K562 (cell line): Measurements from ENCODE around the gene B3GALNT2. TPM values are rescaled to one million over a fixed set of nuclear protein-coding genes. Genes with fewer than 3 reads are reported as not detected.

Experiments used
- ATAC-seq: fragments of 200-7000 bp; cut with Tn5 transposase; 3 replicates; pipeline ENCODE4 v1.9.1; 2020; ENCODE audit warnings: moderate library complexity
- BruUV-seq: library from RNA; stranded (reverse); fragments of 400-500 nt; replicated peaks from 2 replicates; lab custom pipeline; 2021; lab: Mats Ljungman, UMichigan
- CTCF ChIA-PET: fragments of 300-600 bp; formaldehyde crosslinking; extraction: SDS; loops from one replicate; lab custom pipeline; 2021; ENCODE audit warnings: low intra/inter-chr PET ratio; lab: Yijun Ruan, JAX
- POLR2A ChIA-PET: fragments of 300-600, 350-650 bp; sonication (Branson Sonifier 250); formaldehyde crosslinking; extraction: SDS; loops from one replicate; lab custom pipeline; 2021; ENCODE audit warnings: antibody characterized with exemption, inconsistent platforms; lab: Yijun Ruan, JAX
- DNase-seq, 4 experiments: peaks; one replicate each; pipeline versions ENCODE4 v3.0.0 to v3.0.0-alpha.2; 2011 to 2018; ENCODE audit warnings: low spot score in 3 of 4, mixed read lengths in 3 of 4; ENCODE audit errors: extremely low read depth in 1 of 4
- FAIRE-seq: peaks from 2 replicates; lab custom pipeline; 2011; peaks lifted over from hg19 to GRCh38; lab: Jason Lieb, UNC
- H2AFZ ChIP-seq: 2 replicates; pipeline ENCODE4 v1.6.0; 2011; ENCODE audit warnings: low read depth, low read length, control low read depth, inconsistent platforms
- H3K27ac ChIP-seq: fragments of 200-600 bp; 3 replicates; pipeline ENCODE4 v1.8.0; 2011; ENCODE audit warnings: low read depth, mild to moderate bottlenecking, control low read depth, inconsistent platforms, low read length, moderate library complexity, mixed read lengths; ENCODE audit errors: extremely low read depth
- H3K27me3 ChIP-seq, 2 experiments: fragments of 300-600 bp in 1 of 2; 2 replicates in 1 of 2; 3 replicates in 1 of 2; pipeline versions ENCODE4 v1.6.0 to v1.8.0; 2011; ENCODE audit warnings: inconsistent platforms in 2 of 2, low read length in 2 of 2, mild to moderate bottlenecking in 1 of 2, mixed read lengths in 1 of 2, moderate library complexity in 1 of 2; ENCODE audit not compliant: control insufficient read depth in 2 of 2, insufficient read depth in 2 of 2
- H3K36me3 ChIP-seq: fragments of 300-600 bp; 3 replicates; pipeline ENCODE4 v1.8.0; 2011; ENCODE audit warnings: mild to moderate bottlenecking, low read length, inconsistent platforms; ENCODE audit not compliant: control insufficient read depth, insufficient read depth
- H3K4me1 ChIP-seq, 2 experiments: fragments of 200-600 bp in 1 of 2; replicated peaks in 1 of 2; 2 replicates in 1 of 2; 3 replicates in 1 of 2; pipeline versions ENCODE4 v1.5.1 to v1.8.0; 2011; ENCODE audit warnings: inconsistent platforms in 2 of 2, low read length in 2 of 2, mild to moderate bottlenecking in 1 of 2, mixed read lengths in 1 of 2, moderate library complexity in 1 of 2; ENCODE audit not compliant: control insufficient read depth in 2 of 2, insufficient read depth in 2 of 2
- H3K4me2 ChIP-seq: 2 replicates; pipeline ENCODE4 v1.6.1; 2011; ENCODE audit warnings: low read length, control low read depth, inconsistent platforms, mixed read lengths; ENCODE audit not compliant: insufficient read depth
- H3K4me3 ChIP-seq: fragments of 200-600 bp; sonication (generic), shearing (Covaris generic); 2 replicates; pipeline ENCODE4 v1.5.1; 2016; ENCODE audit warnings: control low read depth, inconsistent platforms
- H3K79me2 ChIP-seq: fragments of 200-600 bp; 3 replicates; pipeline ENCODE4 v1.8.0; 2011; ENCODE audit warnings: low read length, inconsistent platforms; ENCODE audit not compliant: control insufficient read depth, insufficient read depth
- H3K9ac ChIP-seq, 2 experiments: 2 replicates each; pipeline versions ENCODE4 v1.6.0 to v1.6.1; 2011; ENCODE audit warnings: low read depth in 2 of 2, low read length in 2 of 2, control low read depth in 1 of 2, inconsistent platforms in 1 of 2, mild to moderate bottlenecking in 1 of 2, mixed read lengths in 1 of 2; ENCODE audit not compliant: insufficient read depth in 1 of 2
- H3K9me1 ChIP-seq: one replicate; pipeline ENCODE4 v1.6.0; 2011; ENCODE audit warnings: inconsistent platforms, mild to moderate bottlenecking, low read length, moderate library complexity; ENCODE audit not compliant: control insufficient read depth, insufficient read depth
- H3K9me3 ChIP-seq: replicated peaks from 2 replicates; pipeline ENCODE4 v1.5.1; 2011; ENCODE audit warnings: low read depth, low read length, inconsistent platforms; ENCODE audit not compliant: control insufficient read depth, insufficient read depth
- H4K20me1 ChIP-seq: replicated peaks from 2 replicates; pipeline ENCODE4 v1.6.1; 2011; ENCODE audit warnings: low read length, inconsistent platforms, mixed read lengths; ENCODE audit not compliant: control insufficient read depth, insufficient read depth
- ARHGAP35 ChIP-seq: fragments of 450-650 bp; IDR thresholded peaks from 2 replicates; pipeline ENCODE4 v1.6.1; 2018; ENCODE audit not compliant: partially characterized antibody
- DMBX1 ChIP-seq: fragments of 250-450 bp; sonication (Bioruptor Pico); IDR thresholded peaks from 2 replicates; pipeline ENCODE4 v1.8.0; 2022; ENCODE audit warnings: inconsistent platforms, mild to moderate bottlenecking, moderate library complexity, borderline replicate concordance
- GTF2A2 ChIP-seq: IDR thresholded peaks from 2 replicates; pipeline ENCODE4 v1.6.1; 2016; ENCODE audit warnings: mild to moderate bottlenecking, missing genetic modification characterization, missing compliant biosample characterization
- HEY1 ChIP-seq: fragments of 250-450 bp; sonication (Bioruptor Pico); IDR thresholded peaks from 2 replicates; pipeline ENCODE4 v1.5.0; 2020; ENCODE audit warnings: mild to moderate bottlenecking, moderate library complexity, borderline replicate concordance
- MBD2 ChIP-seq: sonication (generic); IDR thresholded peaks from 2 replicates; pipeline ENCODE4 v1.6.1; 2016; ENCODE audit warnings: low read depth, borderline replicate concordance
- NBN ChIP-seq: fragments of 450-650 bp; IDR thresholded peaks from 2 replicates; pipeline ENCODE4 v1.6.1; 2016; ENCODE audit warnings: low read depth, mild to moderate bottlenecking
- POLR2G ChIP-seq: fragments of 200-400 bp; formaldehyde crosslinking; IDR thresholded peaks from 2 replicates; pipeline ENCODE4 v1.6.1; 2017; ENCODE audit warnings: low read depth, mild to moderate bottlenecking, antibody characterized with exemption, low read length, moderate library complexity
- SREBF1 ChIP-seq: fragments of 150-350 bp; IDR thresholded peaks from 2 replicates; pipeline ENCODE4 v1.6.1; 2014; ENCODE audit warnings: antibody characterized with exemption, low read depth, low read length, borderline replicate concordance
- YY1 ChIP-seq, 3 experiments: IDR thresholded peaks; 2 replicates each; pipeline ENCODE4 v1.6.1; 2011; ENCODE audit warnings: low read length in 2 of 3, mild to moderate bottlenecking in 2 of 3, moderate library complexity in 2 of 3, borderline replicate concordance in 1 of 3, control low read depth in 1 of 3, low read depth in 1 of 3; ENCODE audit not compliant: insufficient read depth in 3 of 3, insufficient replicate concordance in 2 of 3, control insufficient read depth in 1 of 3, insufficient read length in 1 of 3; ENCODE audit errors: extremely low read depth in 1 of 3
- ZNF699 ChIP-seq: fragments of 250-450 bp; sonication (Bioruptor Pico); IDR thresholded peaks from 2 replicates; pipeline ENCODE4 v1.8.0; 2021; ENCODE audit warnings: mild to moderate bottlenecking, moderate library complexity; ENCODE audit not compliant: insufficient replicate concordance
- ZNF76 ChIP-seq: fragments of 250-450 bp; sonication (Bioruptor Pico); IDR thresholded peaks from 2 replicates; pipeline ENCODE4 v1.4.0; 2020; ENCODE audit warnings: mild to moderate bottlenecking, moderate library complexity, borderline replicate concordance
- ZNF766 ChIP-seq: fragments of 200-800 bp; sonication (Bioruptor generic); conservative IDR thresholded peaks from 2 replicates; pipeline ENCODE4 v1.6.1; 2016; ENCODE audit warnings: missing genetic modification characterization, missing compliant biosample characterization
- WGBS: fragments of 100-300 bp; shearing (Covaris generic); methylation state at CpG from one replicate; pipeline ENCODE4 v1.1.6; 2016; ENCODE audit warnings: low coverage, mixed read lengths; ENCODE audit not compliant: insufficient coverage; ENCODE audit errors: missing lambda C conversion rate; 5-methylcytosine and 5-hydroxymethylcytosine counted together
- in situ Hi-C: fragments of 300-500 bp; cut with MboI; formaldehyde crosslinking; loops from 4 replicates; pipeline ENCODE4 v1.15.0; 2018; ENCODE audit warnings: inconsistent platforms, mixed read lengths
- intact Hi-C: fragments of 100-400 bp; cut with micrococcal nuclease; formaldehyde crosslinking; loops from 2 replicates; pipeline ENCODE4 v1.14.2; 2022
- polyA plus RNA-seq, 8 experiments: library from polyadenylated mRNA; depleted of rRNA in 4 of 8; stranded (reverse) in 5 of 8; unstranded in 3 of 8; fragments of >200 nt; fragmentation: Nextera tagmentation in 2 of 8; fragmentation: Illumina TruSeq in 1 of 8; extraction: Ambion mirVana in 2 of 8; extraction: Trizol in 1 of 8; gene quantifications; 2 replicates each; pipeline versions ENCODE4 v1.2.1 to v1.2.3, GENCODE V29; 2011 to 2014; ENCODE audit warnings: inconsistent platforms in 1 of 8, missing spikeins in 1 of 8
- total RNA-seq, 7 experiments: library from RNA; depleted of rRNA in 6 of 7; stranded (reverse); fragments of >200 nt in 6 of 7; fragmentation: Illumina TruSeq in 2 of 7; extraction: Trizol in 2 of 7; gene quantifications; 2 replicates each; pipeline versions ENCODE4 v1.2.1 to v1.2.3, GENCODE V29; 2011 to 2021; ENCODE audit warnings: low replicate concordance in 1 of 7
- TF ChIP-seq, protein P1 (sequence below): sonication (generic); formaldehyde crosslinking; IDR thresholded peaks from 2 replicates; pipeline ENCODE4 v1.8.1; 2023; ENCODE audit warnings: missing genetic modification reagents, mild to moderate bottlenecking, borderline replicate concordance
- TF ChIP-seq, protein P2 (sequence below), 2 experiments: IDR thresholded peaks; 2 replicates each; pipeline ENCODE4 v1.6.1; 2011; ENCODE audit warnings: borderline replicate concordance in 1 of 2, control low read depth in 1 of 2, low read depth in 1 of 2, low read length in 1 of 2, mild to moderate bottlenecking in 1 of 2, mixed read lengths in 1 of 2, moderate library complexity in 1 of 2; ENCODE audit not compliant: insufficient read depth in 1 of 2, insufficient read length in 1 of 2, poor library complexity in 1 of 2, severe bottlenecking in 1 of 2; ENCODE audit errors: extremely low read depth in 1 of 2

Gene B3GALNT2
- total and polyA plus RNA-seq, 9 of the 15 experiments (the other 6 are each of a cell fraction or from before 2014, with no cell fraction given): 2.0 to 31.7 (median 22.9) TPM

DNA sequence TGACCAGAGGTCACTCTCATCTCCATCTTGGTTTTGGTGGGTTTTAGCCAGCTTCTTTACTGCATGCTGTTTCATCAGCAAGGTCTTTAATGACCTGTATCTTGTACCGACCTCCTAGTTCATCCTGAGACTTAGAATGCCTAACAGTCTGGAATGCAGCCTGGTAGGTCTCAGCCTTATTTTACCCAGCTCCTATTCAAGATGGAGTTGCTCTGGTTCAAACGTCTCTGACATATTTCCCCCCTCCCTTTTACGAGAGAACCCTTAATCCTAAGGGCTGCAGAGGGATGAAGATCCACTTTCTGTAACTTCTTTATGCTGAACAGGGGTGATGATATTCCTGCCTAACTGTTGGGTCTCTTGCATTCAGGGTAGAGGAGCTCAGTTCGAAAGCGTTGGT lies 93.8 kb downstream of the B3GALNT2 start:
- H3K4me1 ChIP-seq: peaks cover 3 to 14% of the 10 kb centered on the region in 2 experiments; a peak in 4 of 5 replicates
- no peak overlapping the region for H3K9ac ChIP-seq
- intact Hi-C loops: loop anchor here (10.0 kb wide), 1 partner anchor 916 kb away; no protein-coding TSS in a partner anchor
- no peak for FAIRE-seq
- no peaks in the 10 kb centered on the region for H3K27me3 ChIP-seq
- peaks cover 20% of the 10 kb centered on the region; the same call in 1 of the 3 replicates for H3K36me3 ChIP-seq
- H3K4me2 ChIP-seq: no peak overlapping the region
- CTCF ChIA-PET: interaction anchor here (0.6 kb wide), 1 partner anchor 147 kb away, joined by 3 read pairs; no protein-coding TSS in a partner anchor
- 70% methylated on average over 5 of the region's 5 CpGs for WGBS
- POLR2A ChIA-PET: interaction anchor here (1.1 kb wide), 1 partner anchor 216 kb away, joined by 3 read pairs; no protein-coding TSS in a partner anchor
- no peak for DNase-seq
- peaks cover 23% of the 10 kb centered on the region for H3K79me2 ChIP-seq
- in situ Hi-C loops: loop anchor here (10.0 kb wide), 1 partner anchor 316 kb away; no protein-coding TSS in a partner anchor
- no peak overlapping the region for H3K4me3 ChIP-seq
- H3K27ac ChIP-seq: no peak overlapping the region
- no peaks in the 10 kb centered on the region; the same call in 1 of the 2 replicates for H4K20me1 ChIP-seq
- ATAC-seq: no peak
- no peak overlapping the region for H2AFZ ChIP-seq
- no TSS peak for BruUV-seq
- no peaks in the 10 kb centered on the region for H3K9me1 ChIP-seq
- H3K9me3 ChIP-seq: no peaks in the 10 kb centered on the region
- TF ChIP-seq POLR2G (no peak), SREBF1 (no peak), HEY1 (CRISPR knock-in tag) (no peak), ZNF699 (CRISPR knock-in tag) (no peak), DMBX1 (CRISPR knock-in tag) (peak; percentile 94), YY1 (IDR thresholded peaks at IDR 0.05; ENCODE audit: borderline replicate concordance in 1 of 3, control insufficient read depth in 1 of 3, extremely low read depth in 1 of 3, insufficient read depth in 3 of 3, insufficient read length in 1 of 3, insufficient replicate concordance in 2 of 3, low read depth in 1 of 3, low read length in 2 of 3) (no peak), ZNF76 (CRISPR knock-in tag) (0 out of 2 replicates have a peak, but pooled peaks have one; percentile 28), MBD2 (no peak), GTF2A2 (tag) (0 out of 2 replicates have a peak, but pooled peaks have one; percentile 41), NBN (no peak), ZNF766 (CRISPR knock-in tag) (0 out of 2 replicates have a peak, but pooled peaks have one; percentile 55), ARHGAP35 (no peak)
- TF ChIP-seq, protein P1, sequence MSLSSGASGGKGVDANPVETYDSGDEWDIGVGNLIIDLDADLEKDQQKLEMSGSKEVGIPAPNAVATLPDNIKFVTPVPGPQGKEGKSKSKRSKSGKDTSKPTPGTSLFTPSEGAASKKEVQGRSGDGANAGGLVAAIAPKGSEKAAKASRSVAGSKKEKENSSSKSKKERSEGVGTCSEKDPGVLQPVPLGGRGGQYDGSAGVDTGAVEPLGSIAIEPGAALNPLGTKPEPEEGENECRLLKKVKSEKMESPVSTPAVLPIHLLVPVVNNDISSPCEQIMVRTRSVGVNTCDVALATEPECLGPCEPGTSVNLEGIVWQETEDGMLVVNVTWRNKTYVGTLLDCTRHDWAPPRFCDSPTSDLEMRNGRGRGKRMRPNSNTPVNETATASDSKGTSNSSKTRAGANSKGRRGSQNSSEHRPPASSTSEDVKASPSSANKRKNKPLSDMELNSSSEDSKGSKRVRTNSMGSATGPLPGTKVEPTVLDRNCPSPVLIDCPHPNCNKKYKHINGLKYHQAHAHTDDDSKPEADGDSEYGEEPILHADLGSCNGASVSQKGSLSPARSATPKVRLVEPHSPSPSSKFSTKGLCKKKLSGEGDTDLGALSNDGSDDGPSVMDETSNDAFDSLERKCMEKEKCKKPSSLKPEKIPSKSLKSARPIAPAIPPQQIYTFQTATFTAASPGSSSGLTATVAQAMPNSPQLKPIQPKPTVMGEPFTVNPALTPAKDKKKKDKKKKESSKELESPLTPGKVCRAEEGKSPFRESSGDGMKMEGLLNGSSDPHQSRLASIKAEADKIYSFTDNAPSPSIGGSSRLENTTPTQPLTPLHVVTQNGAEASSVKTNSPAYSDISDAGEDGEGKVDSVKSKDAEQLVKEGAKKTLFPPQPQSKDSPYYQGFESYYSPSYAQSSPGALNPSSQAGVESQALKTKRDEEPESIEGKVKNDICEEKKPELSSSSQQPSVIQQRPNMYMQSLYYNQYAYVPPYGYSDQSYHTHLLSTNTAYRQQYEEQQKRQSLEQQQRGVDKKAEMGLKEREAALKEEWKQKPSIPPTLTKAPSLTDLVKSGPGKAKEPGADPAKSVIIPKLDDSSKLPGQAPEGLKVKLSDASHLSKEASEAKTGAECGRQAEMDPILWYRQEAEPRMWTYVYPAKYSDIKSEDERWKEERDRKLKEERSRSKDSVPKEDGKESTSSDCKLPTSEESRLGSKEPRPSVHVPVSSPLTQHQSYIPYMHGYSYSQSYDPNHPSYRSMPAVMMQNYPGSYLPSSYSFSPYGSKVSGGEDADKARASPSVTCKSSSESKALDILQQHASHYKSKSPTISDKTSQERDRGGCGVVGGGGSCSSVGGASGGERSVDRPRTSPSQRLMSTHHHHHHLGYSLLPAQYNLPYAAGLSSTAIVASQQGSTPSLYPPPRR (CRISPR knock-in tag): no peak
- TF ChIP-seq, protein P2, sequence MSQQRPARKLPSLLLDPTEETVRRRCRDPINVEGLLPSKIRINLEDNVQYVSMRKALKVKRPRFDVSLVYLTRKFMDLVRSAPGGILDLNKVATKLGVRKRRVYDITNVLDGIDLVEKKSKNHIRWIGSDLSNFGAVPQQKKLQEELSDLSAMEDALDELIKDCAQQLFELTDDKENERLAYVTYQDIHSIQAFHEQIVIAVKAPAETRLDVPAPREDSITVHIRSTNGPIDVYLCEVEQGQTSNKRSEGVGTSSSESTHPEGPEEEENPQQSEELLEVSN (IDR thresholded peaks at IDR 0.05; ENCODE audit: borderline replicate concordance in 1 of 2, extremely low read depth in 1 of 2, insufficient read depth in 1 of 2, insufficient read length in 1 of 2, low read depth in 1 of 2, low read length in 1 of 2, poor library complexity in 1 of 2, severe bottlenecking in 1 of 2): no peak
